ENCODE data around the gene KMT2D. TPM values are rescaled to one million over a fixed set of nuclear protein-coding genes. Genes with fewer than 3 reads are reported as not detected.

KMT2D gene
- total RNA-seq, 1 donor from 2014 or later: 24.0 TPM

DNA sequence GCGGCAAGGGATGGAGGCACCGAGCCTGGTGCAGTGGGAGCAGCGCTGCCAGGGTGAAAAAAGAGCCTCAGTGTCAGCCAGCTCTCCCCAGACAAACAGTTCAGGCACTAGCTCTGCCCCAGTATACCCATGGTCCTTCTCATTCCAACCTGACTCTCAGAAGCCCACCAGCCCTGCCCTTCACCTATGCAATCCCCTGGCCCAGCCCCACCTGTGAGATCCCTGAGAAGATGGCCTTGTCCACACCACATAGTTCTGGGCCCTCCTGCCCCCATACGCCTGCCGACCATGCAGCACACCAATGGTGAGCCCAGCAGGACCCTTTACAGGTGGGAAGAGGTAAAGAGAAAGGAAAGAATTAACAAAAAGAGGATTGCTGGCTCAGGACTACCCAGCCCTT lies 6.5 kb downstream of the KMT2D start:
- peaks cover 51% of the 10 kb centered on the region for H3K36me3 ChIP-seq (ENCODE audit: control insufficient read depth, insufficient read depth, low read length)

GRCh38 chr12:49052451-49053208 lies 8.0 kb downstream of the KMT2D start:
- H3K36me3 ChIP-seq (ENCODE audit: control insufficient read depth, insufficient read depth, low read length): peaks cover 64% of the 10 kb centered on the region
- DNase-seq (ENCODE audit: low read depth): no peak

More for the DNA sequence above, 6.5 kb downstream of the KMT2D start:
- no peak for TF ChIP-seq CTCF (IDR thresholded peaks at IDR 0.05; ENCODE audit: insufficient read depth, low read length, severe bottlenecking)
- DNase-seq (ENCODE audit: low read depth) (no peak), FAIRE-seq (no peak)
- Histone ChIP-seq H3K4me3 (ENCODE audit: low read depth, low read length) (no peak overlapping the region), H3K27me3 (ENCODE audit: control insufficient read depth, insufficient read depth, low read length) (no peaks in the 10 kb centered on the region)

GRCh38 chr12:49051777-49052438 lies 8.7 kb downstream of the KMT2D start:
- no peak for FAIRE-seq
- DNase-seq (ENCODE audit: low read depth): no peak
- Histone ChIP-seq H3K27me3 (ENCODE audit: control insufficient read depth, insufficient read depth, low read length) (no peaks in the 10 kb centered on the region), H3K36me3 (ENCODE audit: control insufficient read depth, insufficient read depth, low read length) (peaks cover 66% of the 10 kb centered on the region), H3K4me3 (ENCODE audit: low read depth, low read length) (no peak overlapping the region)
- TF ChIP-seq CTCF (IDR thresholded peaks at IDR 0.05; ENCODE audit: insufficient read depth, low read length, severe bottlenecking): no peak

More at GRCh38 chr12:49052451-49053208, 8.0 kb downstream of the KMT2D start:
- Histone ChIP-seq H3K27me3 (ENCODE audit: control insufficient read depth, insufficient read depth, low read length) (no peaks in the 10 kb centered on the region), H3K4me3 (ENCODE audit: low read depth, low read length) (no peak overlapping the region)
- no peak for TF ChIP-seq CTCF (IDR thresholded peaks at IDR 0.05; ENCODE audit: insufficient read depth, low read length, severe bottlenecking)
- no peak for FAIRE-seq

- DNase-seq (ENCODE audit: low read depth) (no peak), FAIRE-seq (no peak)
- no peak overlapping the region for H3K4me3 ChIP-seq (ENCODE audit: low read depth, low read length)
- TF ChIP-seq CTCF (IDR thresholded peaks at IDR 0.05; ENCODE audit: insufficient read depth, low read length, severe bottlenecking): no peak
- H3K36me3 ChIP-seq (ENCODE audit: control insufficient read depth, insufficient read depth, low read length): peaks cover 67% of the 10 kb centered on the region
- no peaks in the 10 kb centered on the region for H3K27me3 ChIP-seq (ENCODE audit: control insufficient read depth, insufficient read depth, low read length)
Observed at GRCh38 chr12:49051373-49051764, 9.2 kb downstream of the KMT2D start.

DNA sequence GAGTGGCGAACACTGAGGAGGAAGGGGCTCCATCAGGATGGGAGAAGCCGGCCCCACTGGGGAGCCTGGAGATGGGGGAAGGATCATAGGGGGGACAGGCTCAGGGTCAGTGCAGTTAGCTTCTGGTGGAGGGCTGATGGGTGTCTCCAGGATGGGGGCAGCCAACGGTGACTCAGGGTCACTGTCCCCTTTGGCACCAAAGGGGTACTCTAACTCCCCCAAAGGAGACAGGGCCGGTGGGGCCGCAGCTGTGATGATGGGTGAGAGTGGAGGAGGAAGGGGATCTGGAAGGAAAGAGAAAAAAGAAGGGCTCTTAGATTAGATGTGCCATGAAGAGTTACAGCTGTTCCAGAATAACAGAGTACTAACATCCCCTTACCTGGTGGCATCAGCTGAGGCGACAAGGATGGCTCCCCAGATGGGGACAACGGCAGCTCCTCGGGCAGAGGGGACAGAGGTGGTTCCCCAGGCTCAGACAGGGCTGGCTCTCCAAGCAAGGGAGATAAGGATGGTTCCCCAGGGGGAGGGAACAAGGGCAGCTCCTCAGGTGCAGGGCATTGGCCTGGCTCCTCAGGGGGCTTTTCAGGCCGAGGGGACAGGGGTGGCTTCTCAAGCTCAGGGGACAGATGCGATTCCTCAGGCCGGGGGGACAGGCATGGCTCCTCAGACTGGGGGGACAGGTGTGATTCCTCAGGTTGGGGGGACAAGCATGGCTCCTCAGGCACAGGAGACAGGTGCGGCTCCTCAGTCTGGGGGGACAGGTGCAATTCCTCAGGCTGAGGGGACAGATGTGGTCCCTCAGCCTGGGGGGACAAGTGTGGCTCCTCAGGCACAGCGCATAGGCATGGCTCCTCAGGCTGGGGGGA lies 9.9 kb downstream of the KMT2D start:
- H3K36me3 ChIP-seq (ENCODE audit: control insufficient read depth, insufficient read depth, low read length): peaks cover 72% of the 10 kb centered on the region
- H3K4me3 ChIP-seq (ENCODE audit: low read depth, low read length): no peak overlapping the region
- H3K27me3 ChIP-seq (ENCODE audit: control insufficient read depth, insufficient read depth, low read length): no peaks in the 10 kb centered on the region
- no peak for TF ChIP-seq CTCF (IDR thresholded peaks at IDR 0.05; ENCODE audit: insufficient read depth, low read length, severe bottlenecking)
- FAIRE-seq: no peak
- no peak for DNase-seq (ENCODE audit: low read depth)

Data from bronchial epithelial cell (primary cell).